ENCODE measurements around the gene TRIM28. TPM values are rescaled to one million over a fixed set of nuclear protein-coding genes. Genes with fewer than 3 reads are reported as not detected.

TRIM28 gene
- total RNA-seq, 2 experiments from 2014 or later: 654 to 714 TPM

- CTCF ChIA-PET: interaction anchor here (0.9 to 3.5 kb wide), 6 partner anchors 8 to 41 kb away, joined by 3 to 31 read pairs (median 4); partner anchors contain the start of genes TRIM28 and ZBTB45
- POLR2A ChIA-PET: interaction anchor here (0.9 to 3.8 kb wide), 5 partner anchors 8 to 276 kb away, joined by 3 to 40 read pairs (median 7); partner anchors contain the start of genes TRIM28, ZBTB45 and ZNF8
Observed at GRCh38 chr19:58554494-58555368, 10.9 kb downstream of the TRIM28 start, which contains the start of gene CHMP2A. Gene CHMP2A, minus strand, starts transcription at chr19:58555105. Its CDS starts 893 bp downstream, at chr19:58554212.

- ChIA-PET CTCF (interaction anchor here (0.9 to 3.5 kb wide), 4 partner anchors 12 to 41 kb away, joined by 3 to 31 read pairs (median 4); partner anchors contain the start of gene ZBTB45), POLR2A (interaction anchor here (0.9 to 3.8 kb wide), 3 partner anchors 11 to 277 kb away, joined by 3 to 40 read pairs (median 12); partner anchors contain the start of genes TRIM28, ZBTB45 and ZNF8)
Observed at GRCh38 chr19:58555369-58555885, 11.6 kb downstream of the TRIM28 start.

- POLR2A ChIA-PET: interaction anchor here (2.4 to 3.8 kb wide), 2 partner anchors 11 to 37 kb away, joined by 12 to 40 read pairs; partner anchors contain the start of genes TRIM28 and ZBTB45
- CTCF ChIA-PET: interaction anchor here (1.6 to 3.5 kb wide), 3 partner anchors 24 to 42 kb away, joined by 3 to 31 read pairs (median 6); partner anchors contain the start of gene ZBTB45
Observed at GRCh38 chr19:58555920-58556621, 12.2 kb downstream of the TRIM28 start.

GRCh38 chr19:58556622-58557220 lies 12.9 kb downstream of the TRIM28 start:
- POLR2A ChIA-PET: interaction anchor here (0.8 kb wide), 1 partner anchor 12 kb away, joined by 3 read pairs; no protein-coding TSS in a partner anchor
- CTCF ChIA-PET: interaction anchor here (1.4 kb wide), 1 partner anchor 19 kb away, joined by 3 read pairs; no protein-coding TSS in a partner anchor

- ChIA-PET POLR2A (interaction anchor here (0.8 kb wide), 1 partner anchor 13 kb away, joined by 3 read pairs; no protein-coding TSS in a partner anchor), CTCF (interaction anchor here (1.4 kb wide), 1 partner anchor 18 kb away, joined by 3 read pairs; no protein-coding TSS in a partner anchor)
Observed at GRCh38 chr19:58557221-58558065, 13.6 kb downstream of the TRIM28 start.

GRCh38 chr19:58558066-58558622 lies 14.3 kb downstream of the TRIM28 start, which contains the start of gene UBE2M:
Gene UBE2M, minus strand, starts transcription at chr19:58558611. Its CDS starts 230 bp downstream, at chr19:58558381.
- ChIA-PET CTCF (interaction anchor here (1.4 kb wide), 1 partner anchor 18 kb away, joined by 3 read pairs; no protein-coding TSS in a partner anchor), POLR2A (interaction anchor here (1.5 kb wide), 1 partner anchor 44 kb away, joined by 3 read pairs; no protein-coding TSS in a partner anchor)

- ChIA-PET CTCF (interaction anchor here (1.0 to 1.5 kb wide), 5 partner anchors 9 to 45 kb away, joined by 3 to 5 read pairs (median 3); partner anchors contain the start of gene ZBTB45), POLR2A (interaction anchor here (1.0 to 2.0 kb wide), 4 partner anchors 14 to 45 kb away, joined by 3 to 7 read pairs (median 4); partner anchors contain the start of genes MZF1 and ZBTB45)
Observed at GRCh38 chr19:58558623-58559274, 14.9 kb downstream of the TRIM28 start.

GRCh38 chr19:58559275-58560006 lies 15.6 kb downstream of the TRIM28 start:
- CTCF ChIA-PET: interaction anchor here (1.0 to 1.5 kb wide), 5 partner anchors 10 to 46 kb away, joined by 3 to 5 read pairs (median 3); partner anchors contain the start of gene ZBTB45
- POLR2A ChIA-PET: interaction anchor here (1.0 to 2.0 kb wide), 4 partner anchors 14 to 46 kb away, joined by 3 to 7 read pairs (median 4); partner anchors contain the start of genes MZF1 and ZBTB45

- ChIA-PET CTCF (interaction anchor here (1.0 to 3.2 kb wide), 4 partner anchors 11 to 41 kb away, joined by 3 to 15 read pairs (median 4); partner anchors contain the start of gene ZBTB45), POLR2A (interaction anchor here (0.6 to 3.0 kb wide), 7 partner anchors 12 to 98 kb away, joined by 3 to 13 read pairs (median 7); partner anchors contain the start of genes MZF1 and ZBTB45)
Observed at GRCh38 chr19:58560007-58560887, 16.4 kb downstream of the TRIM28 start.

- CTCF ChIA-PET: interaction anchor here (3.2 kb wide), 1 partner anchor 41 kb away, joined by 15 read pairs; the partner anchor contains the start of gene ZBTB45
- POLR2A ChIA-PET: interaction anchor here (0.6 to 3.0 kb wide), 4 partner anchors 11 to 98 kb away, joined by 6 to 13 read pairs (median 8); partner anchors contain the start of gene MZF1
Observed at GRCh38 chr19:58560921-58561320, 17.1 kb downstream of the TRIM28 start.

- CTCF ChIA-PET: interaction anchor here (3.2 kb wide), 1 partner anchor 42 kb away, joined by 15 read pairs; the partner anchor contains the start of gene ZBTB45
- POLR2A ChIA-PET: interaction anchor here (0.6 to 3.0 kb wide), 6 partner anchors 8 to 99 kb away, joined by 6 to 13 read pairs (median 7); partner anchors contain the start of gene MZF1
Observed at GRCh38 chr19:58561373-58562121, 17.7 kb downstream of the TRIM28 start.

GRCh38 chr19:58562122-58563033 lies 18.5 kb downstream of the TRIM28 start:
- ChIA-PET CTCF (interaction anchor here (0.9 to 3.2 kb wide), 4 partner anchors 8 to 43 kb away, joined by 3 to 15 read pairs (median 3); partner anchors contain the start of gene ZBTB45), POLR2A (interaction anchor here (0.8 to 3.0 kb wide), 6 partner anchors 9 to 49 kb away, joined by 3 to 13 read pairs (median 6); partner anchors contain the start of gene MZF1)

Data from activated CD8-positive, alpha-beta memory T cell treated with anti-CD3 and anti-CD28 coated beads for 36 hours (primary cell).